HUES48 (cell line): ENCODE data around the gene KIAA1143.

Source experiments
- H3K27ac ChIP-seq: one replicate; pipeline ENCODE4 v1.7.0; 2013; ENCODE audit warnings: low read depth, low read length, inconsistent platforms
- H3K27me3 ChIP-seq: 2 replicates; pipeline ENCODE4 v1.6.1; 2013; ENCODE audit warnings: mild to moderate bottlenecking, low read length; ENCODE audit not compliant: control insufficient read depth, insufficient read depth
- H3K36me3 ChIP-seq: 2 replicates; pipeline ENCODE4 v1.6.1; 2013; ENCODE audit warnings: low read length; ENCODE audit not compliant: control insufficient read depth, insufficient read depth
- H3K4me1 ChIP-seq: 2 replicates; pipeline ENCODE4 v1.6.1; 2013; ENCODE audit warnings: mild to moderate bottlenecking, low read length; ENCODE audit not compliant: control insufficient read depth, insufficient read depth
- H3K4me3 ChIP-seq: 2 replicates; pipeline ENCODE4 v1.5.1; 2013; ENCODE audit warnings: mild to moderate bottlenecking, low read depth, low read length
- H3K9ac ChIP-seq: 2 replicates; pipeline ENCODE4 v1.6.1; 2013; ENCODE audit warnings: mild to moderate bottlenecking, low read depth, low read length, moderate library complexity
- H3K9me3 ChIP-seq: 2 replicates; pipeline ENCODE4 v1.6.1; 2013; ENCODE audit warnings: low read length; ENCODE audit not compliant: control insufficient read depth, insufficient read depth

Gene KIAA1143

DNA sequence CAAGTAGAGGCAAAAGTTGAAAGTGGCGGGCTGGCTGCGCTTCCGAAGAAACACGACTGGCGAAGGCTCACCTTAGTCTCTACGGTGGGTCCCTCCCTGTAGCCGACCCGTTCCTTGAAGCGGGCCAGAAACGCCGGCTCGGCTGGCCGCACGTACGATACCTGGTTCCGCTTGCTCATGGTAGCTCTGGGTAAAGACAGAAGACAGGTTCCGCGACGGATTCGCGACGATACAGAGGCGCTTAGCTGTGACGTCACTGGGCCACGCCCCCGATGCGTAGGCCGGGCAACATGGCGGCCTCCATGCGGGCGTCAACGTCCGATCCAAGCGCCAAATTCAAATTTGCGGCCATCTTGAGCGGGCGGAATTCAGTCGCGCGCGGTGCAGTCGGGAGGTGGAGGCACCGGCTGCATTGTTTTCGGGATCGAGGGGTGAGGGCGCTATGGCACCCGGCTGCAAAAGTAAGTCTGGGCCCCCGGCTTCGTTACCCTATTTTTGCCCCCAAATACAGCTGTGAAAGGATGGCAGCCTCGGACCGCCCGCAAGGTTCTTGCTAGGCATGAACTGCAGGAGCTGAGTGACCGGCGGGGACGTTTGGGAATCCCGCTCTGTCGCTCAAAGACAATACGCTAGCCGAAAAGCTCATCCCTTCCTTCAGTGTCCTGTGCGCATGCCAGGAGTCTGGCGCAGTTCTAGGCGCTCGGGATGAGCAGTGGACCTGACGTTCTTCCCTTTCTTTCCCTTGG is at the start of gene KIAA1143, which contains the start of gene KIF15:
TSS of gene KIAA1143 (minus strand) at position 196 of the 746 bp plus-strand sequence. CDS start at position 179, 17 bp downstream.
TSS of gene KIF15 (plus strand) at position 371 of the 746 bp plus-strand sequence. CDS start at position 443, 72 bp downstream.
- H3K4me3 ChIP-seq = peak within 1 kb of the TSS; percentile 85
- H3K9ac ChIP-seq = peak within 1 kb of the TSS; percentile 95
- H3K36me3 ChIP-seq = peaks cover 35% of the 10 kb centered on the region
- 0 out of 2 replicates have a peak, but pooled peaks cover 6% of the 10 kb centered on the region for H3K4me1 ChIP-seq
- peaks cover 8% of the 10 kb centered on the region for H3K9me3 ChIP-seq
- H3K27me3 ChIP-seq = no peaks in the 10 kb centered on the region
- peak within 1 kb of the TSS; percentile 99 for H3K27ac ChIP-seq

DNA sequence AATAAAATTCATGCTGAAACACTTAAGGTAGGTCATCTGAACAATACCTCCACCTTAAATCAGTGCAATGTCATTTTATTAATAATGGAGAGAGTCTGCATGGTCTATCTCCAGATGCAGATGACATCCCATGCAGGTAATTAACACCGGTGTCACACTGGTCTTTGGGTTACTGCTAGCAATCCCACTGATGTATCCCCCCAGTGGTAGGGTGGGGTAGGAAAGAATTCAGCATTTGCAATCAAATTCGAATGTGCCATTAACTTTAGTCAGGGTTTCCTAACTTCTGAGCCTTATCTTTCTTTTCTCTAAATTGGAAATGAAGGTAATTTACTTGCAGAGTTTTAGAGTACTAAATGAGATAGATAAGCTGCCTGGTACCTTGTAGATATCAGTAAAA is 44.5 kb upstream of the KIAA1143 start:
- Histone ChIP-seq H3K27me3 (no peaks in the 10 kb centered on the region), H3K4me3 (no peak overlapping the region), H3K9me3 (no peaks in the 10 kb centered on the region), H3K9ac (no peak overlapping the region), H3K4me1 (no peaks in the 10 kb centered on the region), H3K36me3 (peaks cover 88% of the 10 kb centered on the region), H3K27ac (no peak overlapping the region)

DNA sequence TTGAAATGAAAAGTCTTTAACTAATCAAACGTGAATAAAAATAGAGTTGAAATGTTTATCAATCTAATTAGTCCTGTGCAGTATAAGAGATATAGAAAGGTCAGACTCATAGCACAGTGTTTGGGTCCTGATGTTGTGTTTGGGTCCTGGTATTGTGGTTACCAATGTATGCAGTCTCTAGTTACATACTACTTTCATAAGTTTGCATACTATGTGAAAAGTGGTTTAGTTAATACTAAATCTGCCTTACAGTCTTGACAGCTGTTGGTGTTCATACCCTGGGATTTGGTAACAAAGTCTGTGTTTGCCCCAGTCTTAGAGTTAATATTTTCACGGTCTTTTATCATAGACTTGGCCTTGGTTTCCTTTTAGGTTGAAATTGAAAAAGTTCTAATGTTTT is 41.9 kb upstream of the KIAA1143 start:
- H3K27me3 ChIP-seq = no peaks in the 10 kb centered on the region
- no peak overlapping the region for H3K9ac ChIP-seq
- no peaks in the 10 kb centered on the region for H3K9me3 ChIP-seq
- H3K4me1 ChIP-seq = no peaks in the 10 kb centered on the region
- H3K27ac ChIP-seq = no peak overlapping the region
- peaks cover 92% of the 10 kb centered on the region for H3K36me3 ChIP-seq
- H3K4me3 ChIP-seq = no peak overlapping the region

DNA sequence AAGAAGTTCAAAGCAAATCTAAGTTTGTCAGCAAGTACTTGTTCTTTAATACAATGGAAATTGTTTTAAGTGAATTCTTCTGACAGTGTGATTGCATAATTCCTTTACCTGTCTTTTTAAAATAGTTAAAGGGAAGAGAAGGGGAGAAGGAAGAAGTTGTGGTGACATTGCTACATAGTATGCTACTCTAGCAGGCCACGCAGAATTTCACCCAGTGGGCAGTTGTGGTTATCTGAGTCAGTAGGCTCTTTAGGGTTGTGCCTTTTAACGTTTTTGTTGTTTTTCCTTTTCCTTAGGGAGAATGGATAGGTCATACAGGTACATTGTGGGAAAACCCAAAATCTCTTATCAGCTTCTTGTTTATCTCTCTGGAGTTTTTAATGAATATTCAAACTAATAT is 40.6 kb upstream of the KIAA1143 start:
- Histone ChIP-seq H3K9me3 (no peaks in the 10 kb centered on the region), H3K4me1 (no peaks in the 10 kb centered on the region), H3K36me3 (peaks cover 94% of the 10 kb centered on the region), H3K4me3 (no peak overlapping the region), H3K27ac (no peak overlapping the region), H3K9ac (no peak overlapping the region), H3K27me3 (no peaks in the 10 kb centered on the region)

DNA sequence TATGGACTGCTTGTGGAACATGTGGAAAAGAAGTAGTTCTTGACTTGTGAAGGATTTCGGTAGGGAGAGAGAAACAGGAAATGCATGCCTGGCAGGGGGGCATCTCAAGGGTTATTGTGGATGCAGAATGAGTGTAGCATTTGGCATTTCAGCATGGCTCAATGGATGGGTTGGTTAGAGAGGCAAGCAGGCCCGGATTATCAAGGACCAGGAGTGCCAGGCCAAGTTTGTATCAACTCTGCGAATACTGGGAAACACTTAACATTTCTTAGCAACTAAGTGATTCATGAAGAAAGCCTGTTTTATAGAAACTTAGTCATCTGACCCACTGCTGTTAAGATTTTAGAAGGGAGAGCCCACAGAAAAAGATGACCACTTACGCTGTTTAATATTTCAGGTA is 33.8 kb upstream of the KIAA1143 start:
- Histone ChIP-seq H3K4me1 (peaks cover 4% of the 10 kb centered on the region; the same call in 1 of the 2 replicates), H3K9me3 (no peaks in the 10 kb centered on the region), H3K27me3 (no peaks in the 10 kb centered on the region), H3K9ac (no peak overlapping the region), H3K36me3 (peaks cover 73% of the 10 kb centered on the region), H3K4me3 (no peak overlapping the region), H3K27ac (no peak overlapping the region)

DNA sequence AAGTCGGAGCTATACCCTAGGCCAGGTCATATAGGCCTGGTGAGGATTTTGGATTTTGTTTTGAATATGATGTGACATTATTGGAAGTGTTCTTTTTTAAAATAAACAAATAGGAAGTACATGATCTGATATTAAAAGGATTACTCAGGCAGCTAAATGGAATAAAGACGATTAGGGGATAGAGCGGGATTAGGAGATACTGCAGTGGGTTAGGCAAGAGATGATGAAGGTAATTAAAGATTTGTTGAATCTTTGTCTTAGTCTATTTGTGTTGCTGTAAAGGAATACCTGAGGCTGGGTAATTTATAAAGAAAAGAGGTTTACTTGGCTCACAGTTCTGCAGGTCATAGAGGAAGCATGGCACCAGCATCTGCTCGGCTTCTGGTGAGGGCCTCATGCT is 21.5 kb upstream of the KIAA1143 start:
- Histone ChIP-seq H3K27ac (no peak overlapping the region), H3K36me3 (peaks cover 72% of the 10 kb centered on the region)

DNA sequence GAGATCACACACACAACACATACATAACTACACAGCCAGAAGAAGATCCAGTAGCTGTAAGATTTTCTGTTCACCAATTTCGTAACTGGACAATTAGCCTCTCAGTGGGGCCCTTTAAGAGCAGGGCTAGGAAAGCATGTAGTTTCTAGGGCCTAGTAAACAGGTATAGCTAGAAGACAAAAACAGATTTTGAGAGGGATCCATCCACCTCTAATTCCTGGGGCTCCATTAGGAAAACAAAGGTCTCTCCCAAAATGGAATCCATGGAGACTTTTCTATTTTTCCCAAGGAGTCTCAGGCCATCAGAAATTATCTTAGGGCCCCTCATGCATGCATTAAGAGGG is 10.7 kb upstream of the KIAA1143 start:
- H3K9me3 ChIP-seq = peaks cover 55% of the 10 kb centered on the region

More for the DNA sequence above, 21.5 kb upstream of the KIAA1143 start:
- H3K4me3 ChIP-seq = no peak overlapping the region
- H3K9ac ChIP-seq = no peak overlapping the region
- H3K9me3 ChIP-seq = no peaks in the 10 kb centered on the region
- no peaks in the 10 kb centered on the region for H3K4me1 ChIP-seq
- H3K27me3 ChIP-seq = no peaks in the 10 kb centered on the region

DNA sequence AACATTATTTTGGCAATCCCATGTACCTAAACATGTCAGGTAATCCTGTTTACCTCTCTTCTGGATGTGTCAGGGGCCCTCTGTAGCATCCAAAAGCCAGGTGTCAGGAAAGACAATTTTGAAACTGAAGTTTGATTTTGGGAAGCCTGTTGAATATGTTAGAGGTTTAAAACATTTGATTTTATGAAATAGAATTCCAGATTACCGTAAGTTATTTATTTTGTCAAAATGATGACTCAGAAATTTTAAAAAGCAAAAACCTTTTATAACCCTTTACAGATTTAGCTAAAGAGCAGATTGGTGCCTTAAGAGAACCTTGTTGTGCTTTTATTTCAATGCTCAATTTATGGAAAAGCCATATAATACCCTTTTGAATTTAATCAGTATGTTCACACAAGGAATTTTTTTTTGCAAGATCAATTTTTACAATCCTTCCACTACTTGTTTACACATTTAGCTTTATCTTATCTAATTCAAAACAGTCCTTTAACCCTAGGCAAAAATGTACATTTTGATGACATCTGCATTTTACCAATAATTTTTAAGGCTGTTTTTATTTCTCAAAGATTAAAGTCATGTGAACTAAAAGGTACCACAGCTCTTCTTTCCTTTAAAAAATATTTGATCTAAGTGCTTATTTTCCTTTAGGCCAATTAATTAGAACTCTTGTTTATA is 10.1 kb upstream of the KIAA1143 start:
- peaks cover 55% of the 10 kb centered on the region for H3K9me3 ChIP-seq
- peaks cover 37% of the 10 kb centered on the region for H3K36me3 ChIP-seq

More for the DNA sequence above, 10.7 kb upstream of the KIAA1143 start:
- Histone ChIP-seq H3K4me1 (no peaks in the 10 kb centered on the region), H3K27me3 (no peaks in the 10 kb centered on the region), H3K4me3 (peak overlapping the region; percentile 12; the same call in 1 of the 2 replicates), H3K27ac (no peak overlapping the region), H3K9ac (no peak overlapping the region), H3K36me3 (peaks cover 42% of the 10 kb centered on the region)

DNA sequence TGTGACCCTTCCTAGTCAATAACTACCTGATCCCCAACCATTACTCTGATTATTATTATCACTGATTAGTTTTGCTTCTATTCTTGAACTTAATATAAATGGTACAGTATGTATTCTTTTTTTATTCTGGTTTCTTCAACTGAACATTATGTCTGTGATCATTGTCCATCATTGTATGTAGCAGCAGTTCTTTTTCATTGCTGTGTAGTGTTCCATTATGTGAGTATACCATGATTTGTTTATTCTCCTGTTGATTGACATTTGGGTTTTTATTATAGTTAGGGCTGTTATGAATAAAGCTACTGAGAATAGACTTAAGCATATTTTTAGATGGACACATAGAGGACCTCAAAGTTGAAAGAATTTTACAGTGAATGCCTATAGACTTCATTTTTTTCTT is 2.8 kb upstream of the KIAA1143 start:
- Histone ChIP-seq H3K4me3 (no peak overlapping the region), H3K4me1 (0 out of 2 replicates have a peak, but pooled peaks cover 6% of the 10 kb centered on the region), H3K27me3 (no peaks in the 10 kb centered on the region), H3K9ac (no peak overlapping the region), H3K27ac (no peak overlapping the region), H3K36me3 (peaks cover 21% of the 10 kb centered on the region), H3K9me3 (peaks cover 14% of the 10 kb centered on the region)

More for the DNA sequence above, 10.1 kb upstream of the KIAA1143 start:
- Histone ChIP-seq H3K4me1 (no peaks in the 10 kb centered on the region), H3K4me3 (peak overlapping the region; percentile 12; the same call in 1 of the 2 replicates), H3K9ac (no peak overlapping the region), H3K27me3 (no peaks in the 10 kb centered on the region), H3K27ac (no peak overlapping the region)

DNA sequence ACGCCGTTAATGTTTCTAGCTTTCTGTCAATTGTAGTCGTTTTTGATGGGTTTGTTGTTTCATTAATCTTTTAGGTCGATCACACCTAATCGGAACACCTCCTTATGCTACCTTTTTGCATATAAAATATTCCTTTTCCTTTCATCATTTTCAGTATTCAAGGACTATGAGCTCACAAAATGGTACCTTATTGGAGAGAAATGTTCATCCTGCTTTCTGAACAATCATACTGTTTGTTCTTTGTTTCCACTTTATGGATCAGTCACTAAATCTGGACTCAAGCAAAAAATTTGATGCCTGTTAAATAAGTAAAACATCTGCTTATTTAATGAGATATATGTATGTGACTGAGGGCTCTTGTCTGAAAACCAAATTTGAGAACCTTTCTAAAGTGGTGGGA is 1.3 kb upstream of the KIAA1143 start:
- peak overlapping the region; percentile 85 for H3K4me3 ChIP-seq
- H3K27me3 ChIP-seq = no peaks in the 10 kb centered on the region
- peak overlapping the region; percentile 95 for H3K9ac ChIP-seq
- H3K4me1 ChIP-seq = 0 out of 2 replicates have a peak, but pooled peaks cover 6% of the 10 kb centered on the region
- H3K9me3 ChIP-seq = peaks cover 8% of the 10 kb centered on the region
- peaks cover 25% of the 10 kb centered on the region for H3K36me3 ChIP-seq
- H3K27ac ChIP-seq = no peak overlapping the region

DNA sequence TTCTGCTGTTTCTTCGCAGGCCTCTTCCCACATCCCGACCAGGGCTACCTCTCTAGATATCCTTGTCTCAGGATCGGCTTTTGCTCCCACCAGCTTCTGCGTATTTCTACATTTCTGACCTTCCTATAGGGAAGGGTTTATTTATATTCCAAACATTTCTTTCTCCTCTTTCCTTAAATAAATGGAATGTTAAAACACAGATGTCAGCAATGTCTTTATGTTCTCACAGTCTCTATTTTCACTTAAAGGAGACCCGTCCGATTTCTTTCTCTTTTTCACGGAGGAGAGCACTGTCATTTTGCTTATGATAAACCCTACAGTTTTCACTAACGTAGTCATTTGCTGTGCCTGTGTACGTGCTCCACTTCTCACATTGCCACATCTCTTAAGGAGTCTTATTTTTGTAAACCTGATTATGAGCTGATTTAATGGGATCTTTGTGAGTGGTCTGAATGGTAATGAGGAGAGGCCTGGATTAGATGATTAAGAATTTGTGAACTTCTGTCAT is 805 bp upstream of the KIAA1143 start:
- Histone ChIP-seq H3K9me3 (peaks cover 8% of the 10 kb centered on the region), H3K9ac (peak overlapping the region; percentile 95), H3K27ac (peak overlapping the region; percentile 99), H3K27me3 (no peaks in the 10 kb centered on the region), H3K4me3 (peak overlapping the region; percentile 85), H3K36me3 (peaks cover 29% of the 10 kb centered on the region), H3K4me1 (0 out of 2 replicates have a peak, but pooled peaks cover 6% of the 10 kb centered on the region)
